HG02588 (cell line): ENCODE data around the gene CEP170.
"Not testable (repeated sequence)": the region's sequence is repeated elsewhere in the genome, so short reads cannot be mapped to it uniquely, and the experiment has no call there.

Experiments used
- ATAC-seq: cut with Tn5 transposase; IDR thresholded peaks from one replicate; pipeline ENCODE4 v1.9.1; 2021; ENCODE audit warnings: mild to moderate bottlenecking, moderate library complexity; ENCODE audit not compliant: unreplicated experiment

Gene CEP170

GRCh38 chr1:243183176-243183575 is 71.9 kb downstream of the CEP170 start:
- ATAC-seq: not testable (repeated sequence)

GRCh38 chr1:243179720-243180119 is 75.4 kb downstream of the CEP170 start:
- ATAC-seq: no peak

DNA sequence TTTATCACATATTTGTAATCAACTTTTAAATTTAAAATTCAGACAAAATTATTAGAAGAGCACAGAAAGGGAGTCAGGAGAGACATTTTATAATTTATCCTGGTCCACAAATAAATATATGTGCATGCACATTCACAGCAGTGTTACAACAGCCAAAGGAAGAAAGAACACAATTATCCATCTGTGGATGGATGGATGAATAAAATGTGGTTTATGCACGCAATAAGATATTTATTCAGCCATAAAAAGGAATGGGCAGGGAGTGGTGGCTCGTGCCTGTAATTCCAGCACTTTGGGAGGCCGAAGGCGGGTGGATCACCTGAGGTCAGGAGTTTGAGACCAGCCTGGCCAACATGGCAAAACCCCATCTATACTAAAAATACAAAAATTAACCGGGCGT is 77.3 kb downstream of the CEP170 start:
- ATAC-seq: not testable (repeated sequence)

DNA sequence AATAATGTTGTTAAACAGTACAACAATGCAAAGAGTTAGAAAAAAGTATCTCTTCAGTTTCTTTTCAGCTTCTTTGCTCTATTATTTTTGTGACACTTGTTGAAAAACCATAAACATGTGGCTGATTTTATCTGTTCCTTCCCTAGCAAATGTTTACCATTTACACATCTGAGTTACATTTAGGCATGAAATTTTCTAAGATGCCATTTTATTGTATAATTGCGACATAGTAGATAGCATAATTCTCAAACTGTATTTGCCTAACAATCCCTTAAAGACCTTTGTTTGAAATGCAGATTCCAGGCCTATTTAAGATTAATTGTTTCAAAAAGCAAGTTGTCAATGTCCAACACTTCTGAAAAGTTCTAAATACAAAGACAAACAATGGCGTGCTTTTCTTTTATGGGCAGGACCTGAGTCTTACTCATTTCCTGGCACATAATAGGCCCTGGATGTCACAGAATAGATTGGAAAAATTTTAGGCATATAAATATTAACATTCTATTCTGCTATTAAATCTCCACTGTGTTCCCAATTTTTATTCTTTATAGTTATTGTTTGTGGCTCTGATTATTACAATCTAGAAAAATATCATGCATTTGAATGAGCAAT is 81.2 kb downstream of the CEP170 start:
- not testable (repeated sequence) for ATAC-seq

- not testable (repeated sequence) for ATAC-seq
These were observed 90.2 kb downstream of the CEP170 start for GRCh38 chr1:243164911-243165310.

DNA sequence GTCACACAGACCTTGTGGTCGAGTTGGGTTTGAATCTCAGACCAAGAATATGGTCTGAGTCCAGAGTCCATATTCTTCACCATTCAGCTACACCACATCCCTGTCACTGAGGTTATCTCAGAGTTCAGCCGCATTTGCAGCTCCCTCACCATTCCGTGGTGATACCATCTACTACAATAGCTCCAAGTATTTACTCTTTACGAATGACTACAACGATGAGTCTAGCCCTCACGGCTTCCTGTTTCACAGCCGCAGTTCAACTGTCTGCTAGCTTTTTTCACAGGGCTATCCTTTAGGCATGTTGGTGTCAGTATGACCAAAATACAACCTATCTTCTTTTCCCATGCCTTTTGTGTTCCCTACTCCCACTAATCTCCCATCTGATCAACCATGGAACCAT is 104.2 kb downstream of the CEP170 start:
- ATAC-seq: not testable (repeated sequence)

- ATAC-seq: not testable (repeated sequence)
These were observed 106.0 kb downstream of the CEP170 start for GRCh38 chr1:243149120-243149519.

- ATAC-seq: not testable (repeated sequence)
These were observed 107.7 kb downstream of the CEP170 start for GRCh38 chr1:243147351-243147750.

DNA sequence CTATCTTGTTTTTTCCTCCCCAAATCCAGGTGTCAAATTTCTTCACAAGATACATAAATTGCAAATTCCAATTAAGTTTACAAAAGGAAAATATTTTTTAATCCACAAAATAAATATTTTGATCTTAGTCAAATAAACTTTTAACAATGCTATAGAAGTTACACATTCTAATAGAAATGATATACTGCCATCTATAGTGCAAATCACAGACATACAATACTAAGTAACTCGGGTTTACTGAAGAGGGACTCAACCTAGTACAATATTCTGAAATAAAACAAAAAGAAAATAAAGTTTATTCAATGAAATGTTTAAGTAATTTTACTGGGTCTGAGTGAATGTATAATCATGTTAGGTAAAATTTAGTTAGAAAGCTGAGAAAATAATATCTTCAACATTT is 114.6 kb downstream of the CEP170 start:
- ATAC-seq: not testable (repeated sequence)

GRCh38 chr1:243122876-243123409 is 132.1 kb downstream of the CEP170 start:
- ATAC-seq: not testable (repeated sequence)

- ATAC-seq: not testable (repeated sequence)
These were observed 133.1 kb downstream of the CEP170 start for GRCh38 chr1:243121939-243122338.

GRCh38 chr1:243118601-243119322 is 136.3 kb downstream of the CEP170 start:
- ATAC-seq: not testable (repeated sequence)

DNA sequence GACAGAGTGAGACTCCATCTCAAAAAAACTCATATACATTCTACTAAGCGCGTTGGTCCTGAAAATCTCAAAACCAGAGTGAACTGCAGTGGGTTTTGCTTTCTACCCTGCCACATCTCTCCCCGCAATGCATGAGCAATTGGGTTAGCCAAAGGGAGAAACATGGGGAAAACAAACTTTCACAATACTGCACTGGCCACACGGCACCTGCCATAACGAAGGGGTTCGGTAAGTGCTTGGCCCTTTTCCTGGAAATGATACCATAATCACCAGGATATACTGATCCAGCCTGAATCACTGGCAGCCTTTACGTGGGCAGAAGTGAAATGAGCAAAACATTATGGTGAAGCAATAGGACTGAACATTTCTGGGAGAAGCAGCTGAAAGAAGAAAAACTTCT is 138.9 kb downstream of the CEP170 start:
- ATAC-seq: not testable (repeated sequence)

- ATAC-seq: not testable (repeated sequence)
These were observed 140.3 kb downstream of the CEP170 start for GRCh38 chr1:243114769-243115168.

DNA sequence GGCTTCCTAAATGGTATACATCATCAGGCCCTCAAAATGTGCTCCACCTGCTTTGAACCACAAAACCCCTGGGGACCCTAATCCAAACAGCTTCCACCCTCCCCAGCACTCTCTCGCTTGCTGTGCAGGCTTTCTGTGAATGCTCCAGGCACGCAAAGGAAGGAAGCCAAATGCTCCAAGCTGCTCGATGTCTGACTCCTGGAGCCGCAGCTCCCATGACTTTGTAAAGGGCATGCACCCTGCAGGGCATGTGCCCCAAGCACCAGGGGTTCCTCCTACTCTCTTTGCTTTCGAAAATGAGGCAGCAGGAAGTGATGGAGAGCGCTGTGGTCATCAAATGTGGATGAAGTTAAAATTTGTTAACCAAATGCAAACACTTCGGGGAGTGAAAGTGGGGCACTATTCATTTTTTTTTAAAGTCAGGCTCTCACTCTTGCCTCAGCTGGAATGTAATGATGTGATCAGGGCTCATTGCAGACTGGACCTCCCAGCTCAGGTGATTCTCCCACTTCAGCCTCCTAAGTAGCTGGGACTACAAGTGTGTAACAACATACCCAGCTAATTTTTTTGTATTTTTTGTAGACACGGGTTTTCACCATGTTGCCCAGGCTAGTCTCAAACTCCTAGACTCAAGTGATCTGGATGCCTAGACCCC is 140.9 kb downstream of the CEP170 start:
- peak; percentile 94 for ATAC-seq

DNA sequence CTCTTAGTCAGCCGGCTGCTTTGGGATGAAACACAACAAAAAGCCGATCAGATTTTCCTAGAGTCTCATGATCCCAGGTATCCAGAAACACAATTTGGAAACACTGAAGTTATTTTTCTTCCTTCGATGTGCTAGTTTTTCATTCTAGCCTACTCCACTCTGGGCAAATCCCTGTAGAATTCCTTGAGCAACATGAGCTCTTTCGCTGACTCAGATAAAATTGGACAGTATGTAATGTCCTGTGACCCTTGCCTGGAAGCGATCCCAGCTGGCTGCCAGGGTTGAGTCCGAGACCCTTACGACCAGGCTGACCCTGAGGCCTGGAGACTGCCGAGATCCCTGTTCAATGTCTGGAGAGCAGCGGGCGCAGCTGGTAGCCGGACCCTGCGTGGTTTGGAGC is 147.9 kb downstream of the CEP170 start:
- ATAC-seq: not testable (repeated sequence)

GRCh38 chr1:243105652-243106332 is 149.3 kb downstream of the CEP170 start:
- ATAC-seq: not testable (repeated sequence)

GRCh38 chr1:243105104-243105503 is 150.0 kb downstream of the CEP170 start:
- not testable (repeated sequence) for ATAC-seq

GRCh38 chr1:243104452-243104851 is 150.6 kb downstream of the CEP170 start:
- not testable (repeated sequence) for ATAC-seq

- peak; percentile 88 for ATAC-seq
These were observed 153.5 kb downstream of the CEP170 start for GRCh38 chr1:243101551-243102050.

- ATAC-seq: not testable (repeated sequence)
These were observed 167.7 kb downstream of the CEP170 start for GRCh38 chr1:243087368-243087767.
